ENCODE measurements around the gene APOBEC3C.
"Not testable (repeated sequence)": the region's sequence is repeated elsewhere in the genome, so short reads cannot be mapped to it uniquely, and the experiment has no call there.

The APOBEC3C gene

GRCh38 chr22:39066442-39067276, 52.6 kb downstream of the APOBEC3C start:
- not testable (repeated sequence) for DNase-seq

- no peak for DNase-seq
Observed at GRCh38 chr22:39068033-39068785, 54.2 kb downstream of the APOBEC3C start.
